Measurements from ENCODE around the gene CNTNAP2. TPM values are rescaled to one million over a fixed set of nuclear protein-coding genes. Genes with fewer than 3 reads are reported as not detected.

The CNTNAP2 gene
- total RNA-seq, 1 donor = 0.54 TPM

DNA sequence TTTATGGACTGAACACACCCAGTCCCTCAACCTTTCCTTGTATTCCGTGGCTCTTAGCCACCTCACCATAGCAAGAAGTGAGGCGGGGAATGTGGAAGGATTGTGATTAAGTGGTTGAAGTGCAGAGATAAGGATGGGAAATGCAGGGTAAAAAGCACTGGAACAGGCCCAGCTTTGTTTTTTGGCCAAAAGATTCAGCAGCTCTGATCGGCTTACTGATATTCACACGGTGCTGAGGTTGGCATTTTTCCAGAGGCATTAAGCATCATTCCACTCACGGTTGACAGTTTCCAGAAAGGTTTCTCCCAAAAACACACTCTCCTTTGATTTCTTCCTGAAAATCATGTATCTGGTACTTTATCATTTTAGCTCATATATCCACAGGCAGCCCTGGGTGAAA, 544.2 kb downstream of the CNTNAP2 start:
- no peak for DNase-seq (ENCODE audit: low read depth in 2 of 3, low spot score in 2 of 3)

DNA sequence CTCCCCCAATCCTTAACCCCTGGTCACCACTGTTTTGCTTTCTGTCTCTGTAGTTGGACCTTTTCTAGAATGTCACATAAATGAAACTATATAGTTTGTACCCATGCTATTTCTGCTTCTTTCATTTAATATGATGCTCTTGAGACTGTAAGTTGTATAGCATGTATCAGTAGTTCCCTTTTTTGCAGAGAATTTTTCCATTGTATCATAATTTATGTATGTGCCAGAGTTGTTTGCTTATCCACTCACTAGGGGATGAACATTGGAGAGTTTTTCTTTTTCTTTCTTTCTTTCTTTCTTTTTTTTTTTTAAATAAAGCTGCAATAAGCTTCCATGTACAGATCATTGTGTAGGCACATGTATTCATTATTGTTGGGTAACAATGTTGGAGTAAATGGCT, 544.8 kb downstream of the CNTNAP2 start:
- peak in 1 of 3 donors; percentile 71 for DNase-seq (ENCODE audit: low read depth in 2 of 3, low spot score in 2 of 3)

DNA sequence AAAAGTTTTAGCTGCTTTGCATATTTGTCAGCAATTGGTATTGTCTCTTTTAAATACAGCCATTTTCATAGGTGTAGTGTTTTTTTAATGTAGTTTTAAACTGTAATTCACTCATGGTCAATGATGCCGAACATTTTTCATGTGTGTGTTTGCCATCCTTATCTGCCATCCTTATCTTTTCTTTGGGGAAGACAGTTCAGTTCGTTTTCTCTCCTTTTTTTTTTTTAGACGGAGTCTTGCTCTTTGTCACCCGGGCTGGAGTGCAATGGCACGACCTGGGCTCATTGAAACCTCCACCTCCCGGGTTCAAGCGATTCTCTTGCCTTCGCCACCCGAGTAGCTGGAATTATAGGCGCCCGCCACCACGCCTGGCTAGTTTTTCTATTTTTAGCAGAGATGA, 545.3 kb downstream of the CNTNAP2 start:
- DNase-seq (ENCODE audit: low read depth in 2 of 3, low spot score in 2 of 3) = no peak

DNA sequence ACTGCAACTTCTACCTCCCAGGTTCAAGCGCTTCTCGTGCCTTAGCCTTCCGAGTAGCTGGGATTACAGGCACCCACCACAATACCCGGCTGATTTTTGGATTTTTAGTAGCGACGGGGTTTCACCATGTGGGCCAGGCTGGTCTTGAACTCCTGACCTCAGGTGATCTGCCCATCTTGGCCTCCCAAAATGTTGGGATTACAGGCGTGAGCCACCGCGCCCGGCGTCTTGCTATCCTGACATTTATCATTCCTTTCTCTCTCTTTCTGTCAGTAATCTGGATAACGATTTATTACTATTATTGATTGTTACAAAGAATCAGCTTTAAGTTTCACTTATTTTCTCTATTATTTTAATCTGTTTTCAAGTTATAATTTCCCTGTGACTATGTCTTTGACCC, 548.4 kb downstream of the CNTNAP2 start:
- DNase-seq (ENCODE audit: low read depth in 2 of 3, low spot score in 2 of 3) = no peak

DNA sequence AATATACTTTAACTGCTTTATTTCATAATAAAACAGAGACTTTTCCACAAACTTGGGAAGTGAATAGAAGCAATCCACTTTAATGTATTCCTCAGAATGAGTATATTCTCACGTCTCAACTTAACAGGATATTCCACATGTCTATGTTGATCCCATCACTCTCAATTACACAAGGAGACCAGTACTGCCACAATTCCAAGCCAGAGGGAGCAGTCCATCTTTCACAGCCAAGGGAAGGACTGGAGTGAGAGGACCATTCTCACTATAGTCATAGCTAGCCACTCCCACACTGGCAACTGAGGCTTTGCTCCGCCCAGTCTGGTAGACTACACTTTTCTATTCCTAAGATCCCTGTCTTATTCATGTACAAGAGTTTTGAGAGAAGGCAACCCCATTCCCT, 553.9 kb downstream of the CNTNAP2 start:
- no peak for DNase-seq (ENCODE audit: low read depth in 2 of 3, low spot score in 2 of 3)

DNA sequence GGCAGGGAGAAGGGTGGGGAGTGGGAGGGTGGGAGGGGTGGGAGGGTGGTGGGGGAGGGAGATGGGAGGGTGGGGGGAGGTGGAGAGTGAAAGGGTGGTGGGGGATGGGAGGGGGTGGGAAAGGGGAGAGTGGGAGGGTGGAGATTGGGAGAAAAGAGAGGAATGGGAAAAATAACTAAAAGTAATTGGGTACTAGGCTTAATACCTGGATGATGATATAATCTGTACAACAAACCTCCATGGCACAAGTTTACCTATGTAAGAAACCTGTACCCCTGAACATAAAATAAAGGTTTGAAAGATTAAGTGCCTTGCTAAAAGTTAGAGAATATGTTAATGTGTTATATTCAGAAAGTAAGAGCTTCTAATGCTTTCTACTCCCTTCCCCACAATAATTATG, 564.9 kb downstream of the CNTNAP2 start:
- no peak for DNase-seq (ENCODE audit: low read depth in 2 of 3, low spot score in 2 of 3)

DNA sequence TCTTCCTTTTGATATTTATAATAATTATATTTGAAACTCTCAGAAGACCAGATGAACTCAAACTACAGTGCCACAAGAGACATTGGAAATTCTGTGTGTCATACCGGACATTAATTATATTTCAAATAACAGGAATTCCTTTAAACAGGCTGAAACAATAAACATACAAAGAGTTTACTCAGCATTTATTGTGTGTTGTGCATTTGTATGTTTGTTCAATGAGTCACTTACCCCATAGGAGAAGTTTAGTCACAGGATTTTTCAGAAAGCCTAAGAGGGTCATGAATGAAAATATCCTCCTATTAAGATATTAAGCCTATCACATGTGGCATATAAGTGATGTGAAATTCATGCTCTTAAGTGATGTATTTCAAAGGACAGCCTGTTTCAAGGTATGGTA, 566.8 kb downstream of the CNTNAP2 start:
- DNase-seq (ENCODE audit: low read depth in 2 of 3, low spot score in 2 of 3) = no peak

DNA sequence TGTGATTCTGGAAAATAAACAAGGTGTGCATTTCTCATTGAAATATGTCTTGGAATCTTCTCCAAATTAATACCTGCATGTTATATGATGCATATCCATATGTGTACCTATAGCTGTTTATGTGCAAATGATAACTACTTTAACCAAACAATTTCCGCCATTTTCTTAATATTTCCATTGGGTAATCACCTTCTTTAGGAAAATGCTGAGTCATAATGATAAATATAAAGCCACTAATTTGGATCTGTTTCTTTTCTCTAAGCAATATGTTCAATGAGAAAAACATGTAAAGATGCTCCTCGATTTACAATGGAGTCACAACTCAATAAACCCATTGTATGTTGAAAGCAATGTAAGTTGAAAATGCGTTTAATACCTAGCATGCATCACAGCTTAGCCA, 574.4 kb downstream of the CNTNAP2 start:
- DNase-seq (ENCODE audit: low read depth in 2 of 3, low spot score in 2 of 3) = no peak

DNA sequence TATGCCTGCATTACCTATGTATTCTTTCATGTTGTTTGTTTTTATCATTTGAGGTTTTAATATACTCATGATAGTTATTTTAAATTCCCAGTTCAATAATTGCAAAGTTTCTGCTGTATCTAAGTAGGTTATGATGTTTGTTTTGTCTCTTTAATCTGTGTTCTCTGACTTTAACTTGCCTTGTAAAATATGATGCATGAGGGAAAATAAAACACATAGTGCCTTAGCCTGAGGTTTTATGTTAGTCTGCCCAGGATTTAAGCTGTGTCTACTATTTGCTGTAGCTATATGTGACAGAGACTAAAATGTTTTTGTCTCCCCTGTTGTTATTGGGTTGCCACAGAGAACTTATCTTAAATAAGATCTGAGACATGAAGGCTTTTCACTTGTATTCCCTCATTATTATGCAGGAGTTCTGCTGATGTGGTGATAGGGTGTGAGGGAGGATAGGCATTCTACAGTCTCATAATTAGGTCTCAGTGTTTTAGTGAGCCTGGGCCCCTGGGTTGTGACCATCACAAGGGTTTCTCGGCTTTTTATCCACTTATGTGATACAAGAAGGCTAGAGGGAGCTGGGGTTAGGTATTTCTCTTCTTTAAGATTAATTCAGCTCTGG, 582.5 kb downstream of the CNTNAP2 start:
- no peak for DNase-seq (ENCODE audit: low read depth in 2 of 3, low spot score in 2 of 3)

DNA sequence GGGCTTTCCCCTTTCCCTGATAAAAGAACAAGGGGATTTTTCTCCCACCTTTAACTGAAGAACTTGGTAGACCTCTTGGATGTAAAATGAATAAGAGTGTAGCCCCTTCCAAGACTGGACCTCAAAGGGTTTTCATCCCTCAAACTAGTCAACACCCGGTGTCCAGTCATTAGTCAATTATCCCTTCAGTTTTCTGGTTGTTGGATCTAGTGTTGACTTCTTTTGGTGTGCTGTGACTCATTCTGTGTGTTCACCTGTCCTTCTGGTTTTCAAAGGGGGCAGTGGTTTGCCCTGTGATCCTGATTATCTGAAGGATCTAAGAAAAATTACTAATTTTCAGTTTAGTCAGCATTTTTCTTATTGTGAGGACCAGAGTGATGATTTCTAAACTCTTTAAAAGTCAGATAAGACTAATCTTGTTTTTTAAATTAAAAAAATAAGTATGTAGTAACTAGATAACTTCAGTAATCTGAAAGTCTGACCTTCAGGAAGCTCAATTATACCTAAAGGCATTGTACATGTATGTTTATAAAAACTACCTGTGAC, 583.5 kb downstream of the CNTNAP2 start:
- no peak for DNase-seq (ENCODE audit: low read depth in 2 of 3, low spot score in 2 of 3)

DNA sequence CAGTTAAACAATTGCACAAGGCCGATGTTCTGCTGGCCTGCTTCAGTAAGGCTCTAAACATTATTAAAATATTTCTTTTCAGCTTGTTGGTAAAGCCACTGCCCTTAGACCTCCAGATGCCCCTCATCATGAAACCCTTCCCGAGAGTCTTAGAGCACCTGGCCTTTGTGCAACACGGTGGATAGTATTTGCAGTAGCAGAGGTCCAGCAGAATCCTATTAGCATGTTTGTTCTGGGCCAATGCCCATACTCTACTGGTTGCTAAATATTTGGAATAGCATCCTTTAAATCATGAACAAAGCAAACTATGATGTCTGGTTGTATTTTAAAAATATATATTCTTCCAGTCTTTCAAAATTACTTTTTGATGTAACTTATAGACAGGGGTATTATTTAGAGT, 584.6 kb downstream of the CNTNAP2 start:
- DNase-seq (ENCODE audit: low read depth in 2 of 3, low spot score in 2 of 3) = no peak

DNA sequence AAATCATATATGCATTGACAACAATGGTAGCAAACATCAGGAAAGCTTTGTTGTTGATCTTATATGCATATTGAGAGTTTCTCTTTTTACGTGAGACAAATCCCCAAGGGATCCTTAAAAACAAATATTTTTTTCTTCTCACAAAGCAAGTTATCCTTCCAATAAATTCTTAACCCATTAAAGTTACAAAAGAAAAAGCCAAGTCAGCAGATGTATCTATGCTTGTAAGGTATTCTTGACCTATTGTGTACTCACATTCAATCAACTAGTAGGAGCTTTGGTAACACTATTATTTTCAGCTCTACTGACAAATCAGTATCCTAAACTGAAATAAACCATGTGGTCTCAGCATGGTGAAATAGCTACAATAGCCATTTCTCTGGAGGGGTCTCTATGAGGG, 586.3 kb downstream of the CNTNAP2 start:
- DNase-seq (ENCODE audit: low read depth in 2 of 3, low spot score in 2 of 3) = no peak

DNA sequence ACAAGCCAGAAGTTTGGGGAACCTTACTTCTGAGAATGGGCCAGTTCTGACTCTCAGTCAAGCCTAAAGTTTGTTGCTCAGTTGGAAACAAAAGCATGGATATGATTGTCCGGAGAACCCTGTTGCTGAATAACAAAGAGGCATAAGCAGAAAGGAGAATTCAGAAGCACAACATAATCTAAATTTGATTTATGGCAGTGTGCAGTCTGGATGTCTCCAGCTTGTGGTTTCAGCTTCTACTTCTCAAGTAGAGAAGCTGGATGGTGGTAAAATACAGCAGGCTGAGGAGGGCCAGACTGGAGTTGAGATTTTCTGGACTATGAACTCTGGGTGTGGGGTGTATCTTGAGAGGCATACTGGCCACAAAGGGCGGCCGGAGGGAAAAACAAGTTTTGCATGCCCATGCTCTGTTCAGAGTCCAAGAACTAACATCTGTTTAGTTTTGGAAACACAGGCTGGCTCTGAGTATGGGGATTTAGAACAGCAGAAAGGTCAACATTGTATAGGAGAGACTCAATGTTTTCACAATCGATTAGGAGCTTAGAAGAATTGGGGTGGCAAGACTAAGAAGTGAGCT, 592.9 kb downstream of the CNTNAP2 start:
- DNase-seq (ENCODE audit: low read depth in 2 of 3, low spot score in 2 of 3) = peak in 1 of 3 donors; percentile 63

DNA sequence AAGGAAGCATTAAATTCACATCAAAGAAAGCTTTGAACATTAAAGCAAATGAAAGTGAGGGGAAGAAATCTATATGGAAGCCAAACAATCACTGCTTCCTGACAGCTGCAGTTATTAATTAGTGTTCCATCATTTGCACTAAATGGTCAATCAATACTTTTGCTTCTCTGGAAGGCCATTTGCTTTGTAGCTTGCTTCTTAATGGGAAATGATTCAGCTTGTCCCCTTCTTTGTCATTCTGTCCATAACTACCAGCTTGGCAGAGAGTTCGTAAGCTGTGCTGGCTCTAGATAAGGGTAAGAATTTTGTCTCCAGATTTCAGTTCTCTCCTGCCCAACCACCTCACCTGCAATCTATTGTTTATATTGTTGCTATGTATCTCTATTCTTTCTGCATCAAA, 596.6 kb downstream of the CNTNAP2 start:
- DNase-seq (ENCODE audit: low read depth in 2 of 3, low spot score in 2 of 3) = no peak

DNA sequence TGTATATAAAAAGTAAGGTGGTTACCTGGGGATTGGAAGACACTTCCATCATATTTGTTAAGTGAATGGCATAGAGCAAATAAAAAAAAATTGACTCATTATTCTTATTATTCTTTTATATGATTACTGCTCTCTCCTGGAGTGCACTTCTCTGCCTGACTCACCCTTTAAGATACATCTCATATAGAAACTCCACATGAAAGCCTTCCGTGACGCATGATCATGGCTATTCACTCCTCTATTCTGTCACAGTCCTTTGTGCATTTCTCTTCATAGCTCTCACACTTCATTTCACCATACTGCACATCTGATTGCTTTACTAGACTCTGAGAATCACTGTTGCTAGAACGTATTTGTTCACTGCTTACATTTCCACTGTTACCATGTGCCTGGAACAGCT, 597.3 kb downstream of the CNTNAP2 start:
- no peak for DNase-seq (ENCODE audit: low read depth in 2 of 3, low spot score in 2 of 3)

DNA sequence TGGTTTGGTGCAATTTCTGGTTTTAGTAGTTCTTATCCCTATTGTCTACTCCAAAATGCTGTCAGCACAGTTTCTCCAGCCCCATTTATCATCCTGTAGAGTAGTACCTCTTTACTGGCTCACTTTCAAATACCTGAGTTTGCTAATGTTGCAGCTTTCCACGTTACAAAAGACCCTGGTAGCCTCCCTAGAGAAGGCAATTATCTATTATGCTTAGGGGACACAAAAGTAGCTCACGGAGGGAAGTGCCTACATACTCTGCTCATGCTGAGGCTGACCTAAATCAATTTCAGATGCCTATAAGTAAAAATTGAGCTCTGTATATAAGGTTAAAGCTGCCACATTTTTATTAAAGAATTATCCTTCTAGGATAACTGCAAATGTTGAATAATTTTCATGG, 603.6 kb downstream of the CNTNAP2 start:
- no peak for DNase-seq (ENCODE audit: low read depth in 2 of 3, low spot score in 2 of 3)

DNA sequence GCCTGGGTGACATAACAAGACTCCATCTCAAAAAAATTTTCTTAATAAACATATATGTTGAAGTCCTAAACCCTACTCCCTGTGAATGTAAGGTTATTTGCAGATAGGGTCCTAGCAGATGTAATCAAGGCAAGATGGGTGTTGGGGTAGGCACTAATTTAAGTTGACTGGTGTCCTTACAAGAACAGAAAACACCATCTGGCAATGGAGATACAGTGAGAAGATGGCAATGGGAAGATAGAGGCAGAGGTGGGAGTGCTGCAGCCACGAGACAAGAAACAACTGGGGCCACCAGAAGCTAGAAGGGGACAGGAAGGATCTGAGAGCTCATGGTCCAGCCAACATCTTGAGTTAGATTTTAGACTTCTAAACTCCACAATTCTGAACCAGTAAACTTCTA, 606.4 kb downstream of the CNTNAP2 start:
- DNase-seq (ENCODE audit: low read depth in 2 of 3, low spot score in 2 of 3) = no peak

DNA sequence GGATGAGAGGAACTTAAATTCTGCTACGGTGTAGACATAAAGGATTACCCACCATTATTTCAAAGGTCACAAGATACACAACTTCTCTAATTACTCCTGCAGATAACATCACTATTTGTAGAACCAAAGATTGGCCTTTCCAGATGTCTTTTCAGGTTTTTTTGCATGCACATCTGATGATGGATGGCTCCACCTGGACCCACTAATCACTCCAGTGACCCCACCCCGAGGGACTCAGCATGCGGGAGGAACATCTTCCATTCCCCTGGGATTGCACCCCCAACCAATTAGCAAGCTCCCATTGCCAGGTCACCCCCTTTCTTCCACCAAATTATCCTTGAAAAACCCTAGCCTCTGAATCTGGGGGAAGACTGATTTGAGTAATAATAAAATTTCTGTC, 608.9 kb downstream of the CNTNAP2 start:
- DNase-seq (ENCODE audit: low read depth in 2 of 3, low spot score in 2 of 3) = no peak

DNA sequence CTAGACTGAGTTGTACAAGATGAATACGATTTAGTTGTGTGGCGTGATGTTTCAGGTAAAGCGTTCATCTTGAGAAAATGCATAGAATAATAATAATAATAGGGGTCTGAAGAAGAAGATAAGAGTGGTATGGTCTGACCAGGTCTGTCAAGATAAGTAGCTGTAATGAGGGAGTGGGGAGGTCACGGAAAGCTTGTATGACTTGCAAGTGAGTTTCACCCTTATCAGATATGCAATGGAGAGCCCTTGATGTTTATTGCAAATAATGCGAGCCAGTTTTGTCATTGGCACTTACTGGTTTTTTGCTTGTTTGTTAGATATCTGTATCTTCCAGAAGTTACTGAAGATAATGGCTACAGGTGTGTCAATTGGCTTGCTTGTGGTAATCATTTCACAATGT, 611.5 kb downstream of the CNTNAP2 start:
- no peak for DNase-seq (ENCODE audit: low read depth in 2 of 3, low spot score in 2 of 3)

DNA sequence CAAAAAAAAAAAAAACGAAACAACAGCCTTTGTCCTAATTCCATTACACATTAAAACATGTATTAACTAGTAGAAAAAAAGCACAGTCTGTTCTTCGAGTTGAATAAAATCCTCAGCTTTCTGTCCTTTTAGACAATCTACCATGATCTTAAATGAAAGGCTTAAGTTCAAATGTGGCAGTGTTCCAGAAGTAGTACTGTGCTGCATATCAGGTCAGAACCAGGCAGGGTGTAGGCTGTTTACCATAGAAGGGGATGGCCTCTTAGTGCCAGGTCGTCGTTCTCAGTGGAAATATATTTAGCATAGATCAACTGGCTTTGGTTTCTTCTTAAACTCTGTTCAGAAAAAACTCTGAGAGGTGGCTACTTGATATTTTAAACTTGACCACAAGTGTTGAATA, 612.0 kb downstream of the CNTNAP2 start:
- DNase-seq (ENCODE audit: low read depth in 2 of 3, low spot score in 2 of 3) = no peak

DNA sequence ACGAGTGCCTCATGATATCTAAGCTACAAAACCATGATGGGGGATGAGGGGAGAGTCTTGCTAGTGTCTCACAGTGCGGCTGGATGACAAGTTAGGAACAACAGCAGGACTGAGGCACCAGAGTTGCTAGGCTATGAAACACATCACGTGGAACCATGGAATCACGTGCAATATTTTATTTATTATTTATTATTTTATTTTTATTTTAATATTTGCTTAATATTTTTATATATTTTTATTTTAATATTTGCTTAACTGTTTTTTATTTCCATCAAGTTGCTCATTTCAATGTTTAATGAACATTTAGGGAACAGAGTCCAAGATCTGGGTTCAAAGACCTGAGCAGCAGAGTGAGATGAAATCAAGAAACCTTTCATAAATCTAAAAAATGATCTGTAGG, 614.6 kb downstream of the CNTNAP2 start:
- no peak for DNase-seq (ENCODE audit: low read depth in 2 of 3, low spot score in 2 of 3)

DNA sequence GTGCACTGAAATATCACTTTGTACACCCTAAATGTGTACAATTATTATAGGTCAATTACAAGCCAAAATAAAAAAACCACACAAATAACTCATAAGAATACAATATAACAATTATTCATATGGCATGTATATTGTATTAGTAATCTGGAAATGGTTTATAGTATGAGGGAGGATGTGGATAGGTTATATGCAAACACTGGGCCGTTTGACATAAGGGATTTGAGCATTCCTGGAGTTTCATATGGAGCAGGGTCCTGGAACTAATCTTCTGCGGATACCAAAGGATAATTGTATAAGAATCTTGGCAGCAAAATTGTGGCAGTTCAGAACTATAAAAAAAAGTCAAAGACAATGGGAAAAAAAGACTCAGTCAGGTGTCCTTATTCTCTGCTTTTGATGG, 619.4 kb downstream of the CNTNAP2 start:
- DNase-seq (ENCODE audit: low read depth in 2 of 3, low spot score in 2 of 3) = no peak

All from hematopoietic multipotent progenitor cell (in vitro differentiated cells).